Measurements from ENCODE around the gene RAB11FIP5. TPM values are rescaled to one million over a fixed set of nuclear protein-coding genes. Genes with fewer than 3 reads are reported as not detected.

The RAB11FIP5 gene
- total RNA-seq, 4 donors from 2014 or later = 27.1 to 35.3 (median 33.7) TPM

DNA sequence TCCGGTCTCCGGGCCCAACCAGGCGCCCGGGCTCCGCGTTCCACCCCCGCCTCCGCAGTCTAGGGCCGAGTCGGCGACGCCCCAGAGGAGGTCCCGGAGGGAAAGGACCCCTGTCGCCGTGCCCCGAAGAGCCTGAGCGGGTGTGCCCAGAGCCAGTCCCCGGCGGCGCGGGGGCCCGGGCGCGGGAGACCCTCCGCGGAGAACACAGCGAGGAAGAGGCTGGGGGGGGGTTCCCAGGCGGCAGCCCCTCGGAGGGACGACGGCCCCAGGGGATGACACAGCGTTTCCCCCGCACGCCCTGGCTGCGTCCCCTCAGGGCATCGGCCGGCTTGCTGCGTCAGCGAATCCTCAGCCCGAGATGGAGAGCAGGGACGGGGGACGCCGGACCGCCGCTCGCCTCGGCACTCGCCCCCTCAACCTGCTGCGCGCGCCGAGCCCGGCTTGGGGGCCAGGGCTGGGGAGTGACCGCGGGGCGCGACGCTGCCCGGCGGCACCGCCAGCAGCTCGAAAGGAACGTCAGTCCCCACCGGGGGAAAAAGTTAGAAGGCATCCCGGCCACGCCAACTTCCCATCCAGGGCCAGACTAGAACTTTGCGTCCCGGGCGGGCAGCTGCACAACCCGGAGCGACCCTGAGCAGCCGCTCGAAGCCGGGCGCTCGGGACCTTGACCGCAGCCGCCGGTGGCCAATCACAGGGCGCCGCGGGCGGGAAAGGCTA, 41.9 kb downstream of the RAB11FIP5 start:
- Histone ChIP-seq H3K27me3 (no peaks in the 10 kb centered on the region), H3K27ac (peak overlapping the region; percentile 87 to 97 (median 92)), H3K4me1 (peaks cover 17 to 43% of the 10 kb centered on the region in 2 donors), H3K4me3 (peak overlapping the region; percentile 83 to 93 (median 92)), H3K9me3 (no peaks in the 10 kb centered on the region), H3K36me3 (no peaks in the 10 kb centered on the region)
- TF ChIP-seq POLR2A (IDR thresholded peaks at IDR 0.05) = peak; percentile 88 to 93
- TF ChIP-seq, protein P1, sequence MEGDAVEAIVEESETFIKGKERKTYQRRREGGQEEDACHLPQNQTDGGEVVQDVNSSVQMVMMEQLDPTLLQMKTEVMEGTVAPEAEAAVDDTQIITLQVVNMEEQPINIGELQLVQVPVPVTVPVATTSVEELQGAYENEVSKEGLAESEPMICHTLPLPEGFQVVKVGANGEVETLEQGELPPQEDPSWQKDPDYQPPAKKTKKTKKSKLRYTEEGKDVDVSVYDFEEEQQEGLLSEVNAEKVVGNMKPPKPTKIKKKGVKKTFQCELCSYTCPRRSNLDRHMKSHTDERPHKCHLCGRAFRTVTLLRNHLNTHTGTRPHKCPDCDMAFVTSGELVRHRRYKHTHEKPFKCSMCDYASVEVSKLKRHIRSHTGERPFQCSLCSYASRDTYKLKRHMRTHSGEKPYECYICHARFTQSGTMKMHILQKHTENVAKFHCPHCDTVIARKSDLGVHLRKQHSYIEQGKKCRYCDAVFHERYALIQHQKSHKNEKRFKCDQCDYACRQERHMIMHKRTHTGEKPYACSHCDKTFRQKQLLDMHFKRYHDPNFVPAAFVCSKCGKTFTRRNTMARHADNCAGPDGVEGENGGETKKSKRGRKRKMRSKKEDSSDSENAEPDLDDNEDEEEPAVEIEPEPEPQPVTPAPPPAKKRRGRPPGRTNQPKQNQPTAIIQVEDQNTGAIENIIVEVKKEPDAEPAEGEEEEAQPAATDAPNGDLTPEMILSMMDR (IDR thresholded peaks at IDR 0.05 in 4 of 5, conservative IDR thresholded peaks at IDR 0.05 in 1 of 5) = no peak
- ATAC-seq = peak; percentile 17 to 26
- peak in 1 of 2 donors; percentile 35 for DNase-seq
- in situ Hi-C loops (cut with MboI; ENCODE audit: low sequenced_read_pairs in 4 of 4) = no loop called here
- intact Hi-C loops (cut with DNase I; ENCODE audit: low total_unique reads) = loop anchor here (1.0 to 10.0 kb wide), 6 partner anchors 42 to 664 kb away; partner anchors contain the start of genes ALMS1, CCT7, PRADC1 and RAB11FIP5

- H3K27me3 ChIP-seq = no peaks in the 10 kb centered on the region
- intact Hi-C loops (cut with DNase I; ENCODE audit: low total_unique reads) (loop anchor here (5.0 to 10.0 kb wide), 5 partner anchors 107 to 665 kb away; partner anchors contain the start of genes ALMS1, CCT7, PRADC1 and SPR), in situ Hi-C loops (cut with MboI; ENCODE audit: low sequenced_read_pairs in 4 of 4) (no loop called here)
- TF ChIP-seq, protein P1 (IDR thresholded peaks at IDR 0.05 in 4 of 5, conservative IDR thresholded peaks at IDR 0.05 in 1 of 5) = no peak
- TF ChIP-seq POLR2A (IDR thresholded peaks at IDR 0.05) = no peak
- peak overlapping the region; percentile 87 to 97 (median 92) for H3K27ac ChIP-seq
- H3K36me3 ChIP-seq = no peaks in the 10 kb centered on the region
- DNase-seq (peak in 1 of 2 donors; percentile 28), ATAC-seq (no peak)
- H3K9me3 ChIP-seq = no peaks in the 10 kb centered on the region
- H3K4me3 ChIP-seq = peak overlapping the region; percentile 83 to 93 (median 92)
- H3K4me1 ChIP-seq = peaks cover 11 to 37% of the 10 kb centered on the region in 2 donors
Measured at GRCh38 chr2:73069855-73070642, 42.7 kb downstream of the RAB11FIP5 start.

DNA sequence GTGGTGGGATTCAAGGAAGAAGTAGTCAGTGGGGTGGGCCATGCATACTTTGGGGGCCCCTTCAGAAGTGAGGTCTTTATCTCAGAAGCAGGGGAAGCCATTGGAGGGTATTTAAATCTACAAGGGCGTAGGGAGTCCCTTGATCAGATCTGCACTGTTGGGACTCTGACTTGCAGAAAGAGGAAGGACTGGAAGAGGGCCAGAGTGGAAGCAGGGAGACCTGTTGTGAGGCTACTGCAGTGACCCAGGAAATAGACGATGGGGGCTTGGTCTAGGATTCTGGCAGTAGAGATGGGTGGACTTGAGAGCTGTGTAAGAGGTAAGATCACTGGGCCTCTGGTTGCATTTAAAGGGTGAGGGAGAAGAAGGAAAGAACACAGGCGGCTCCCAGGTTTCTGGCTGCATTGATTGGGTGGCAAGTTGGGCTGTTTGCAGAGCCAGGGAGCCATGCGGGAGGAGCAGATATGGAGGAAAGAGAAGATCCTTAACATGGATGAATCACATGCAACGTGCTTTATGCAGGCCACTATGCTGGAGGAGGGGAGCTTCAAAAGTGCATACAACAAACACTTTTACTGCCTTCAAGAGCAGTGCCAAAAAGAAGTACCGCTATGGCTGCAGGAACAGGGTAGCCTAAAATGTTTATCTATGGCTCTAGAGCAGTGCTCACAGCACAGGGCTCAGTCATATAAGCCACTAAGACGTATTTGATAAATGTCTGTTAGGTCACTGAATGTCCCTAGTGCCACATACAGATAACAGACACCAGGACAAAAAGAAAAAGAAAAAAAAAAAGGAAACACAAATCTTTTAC, 43.5 kb downstream of the RAB11FIP5 start:
- H3K27ac ChIP-seq = peak overlapping the region; percentile 87 to 97 (median 92)

DNA sequence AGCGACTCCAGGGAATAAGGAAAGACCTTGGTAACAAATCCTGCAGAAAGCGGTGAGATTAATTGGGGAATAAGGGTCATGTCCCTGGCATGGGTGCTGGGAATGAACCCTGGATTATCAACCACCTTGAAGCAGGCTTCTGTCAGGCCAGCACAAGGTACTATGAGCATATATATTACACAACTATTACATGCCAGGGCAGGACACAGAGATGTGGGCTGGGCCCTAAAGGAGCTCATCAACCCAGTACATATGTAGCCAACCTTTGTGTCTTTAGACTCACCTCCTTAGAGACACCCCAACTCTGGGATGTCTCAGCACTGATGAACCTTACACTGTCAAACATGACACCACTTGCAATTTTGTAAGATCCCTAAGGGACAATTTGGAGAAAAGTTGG, 44.6 kb downstream of the RAB11FIP5 start:
- DNase-seq (no peak), ATAC-seq (no peak)
- TF ChIP-seq POLR2A (IDR thresholded peaks at IDR 0.05) = no peak
- TF ChIP-seq, protein P1 (IDR thresholded peaks at IDR 0.05 in 4 of 5, conservative IDR thresholded peaks at IDR 0.05 in 1 of 5) = no peak
- Histone ChIP-seq H3K9me3 (no peaks in the 10 kb centered on the region), H3K36me3 (no peaks in the 10 kb centered on the region), H3K27me3 (no peaks in the 10 kb centered on the region), H3K4me1 (peaks cover 29 to 53% of the 10 kb centered on the region in 2 donors), H3K4me3 (no peak overlapping the region), H3K27ac (no peak overlapping the region)
- intact Hi-C loops (cut with DNase I; ENCODE audit: low total_unique reads) (no loop called here), in situ Hi-C loops (cut with MboI; ENCODE audit: low sequenced_read_pairs in 4 of 4) (no loop called here)

More for the DNA sequence above, 43.5 kb downstream of the RAB11FIP5 start:
- in situ Hi-C loops (cut with MboI; ENCODE audit: low sequenced_read_pairs in 4 of 4) = no loop called here
- no peak for DNase-seq
- intact Hi-C loops (cut with DNase I; ENCODE audit: low total_unique reads) = no loop called here
- TF ChIP-seq, protein P1 (IDR thresholded peaks at IDR 0.05 in 4 of 5, conservative IDR thresholded peaks at IDR 0.05 in 1 of 5) = no peak
- no peak for TF ChIP-seq POLR2A (IDR thresholded peaks at IDR 0.05)
- Histone ChIP-seq H3K27me3 (no peaks in the 10 kb centered on the region), H3K9me3 (no peaks in the 10 kb centered on the region), H3K36me3 (no peaks in the 10 kb centered on the region), H3K4me1 (peaks cover 18 to 42% of the 10 kb centered on the region in 2 donors), H3K4me3 (peak overlapping the region; percentile 83 to 93 (median 92))
- no peak for ATAC-seq
